Brain microvascular endothelial cell (primary cell): ENCODE results near the gene TTLL1.

ENCODE experiments used
- DNase-seq: peaks from one replicate; pipeline ENCODE4 v3.0.0-alpha.2; 2020
- H3K27ac ChIP-seq: fragments of 250-450 bp; sonication (Bioruptor Pico); 2 replicates; pipeline ENCODE4 v1.5.1; 2020; ENCODE audit warnings: mild to moderate bottlenecking, moderate library complexity
- H3K27me3 ChIP-seq: fragments of 250-450 bp; sonication (Bioruptor Pico); replicated peaks from 2 replicates; pipeline ENCODE4 v1.5.1; 2020; ENCODE audit warnings: mild to moderate bottlenecking
- H3K36me3 ChIP-seq: fragments of 250-450 bp; sonication (Bioruptor Pico); replicated peaks from 2 replicates; pipeline ENCODE4 v1.5.1; 2020; ENCODE audit warnings: mild to moderate bottlenecking
- H3K4me3 ChIP-seq: 2 replicates; pipeline ENCODE4 v1.5.1; 2011; ENCODE audit warnings: low read depth, mild to moderate bottlenecking, control low read depth, low read length, moderate library complexity
- CTCF ChIP-seq: IDR thresholded peaks from 2 replicates; pipeline ENCODE4 v1.5.1; 2011; ENCODE audit warnings: low read depth, mild to moderate bottlenecking, moderate library complexity, low read length, control low read depth, inconsistent platforms; ENCODE audit errors: missing control alignments
- in situ Hi-C: cut with HindIII; loops from 2 replicates; pipeline ENCODE4 v1.10.0; 2017; ENCODE audit warnings: low sequenced_read_pairs, low pct_ligation_motif_present

The TTLL1 gene

DNA sequence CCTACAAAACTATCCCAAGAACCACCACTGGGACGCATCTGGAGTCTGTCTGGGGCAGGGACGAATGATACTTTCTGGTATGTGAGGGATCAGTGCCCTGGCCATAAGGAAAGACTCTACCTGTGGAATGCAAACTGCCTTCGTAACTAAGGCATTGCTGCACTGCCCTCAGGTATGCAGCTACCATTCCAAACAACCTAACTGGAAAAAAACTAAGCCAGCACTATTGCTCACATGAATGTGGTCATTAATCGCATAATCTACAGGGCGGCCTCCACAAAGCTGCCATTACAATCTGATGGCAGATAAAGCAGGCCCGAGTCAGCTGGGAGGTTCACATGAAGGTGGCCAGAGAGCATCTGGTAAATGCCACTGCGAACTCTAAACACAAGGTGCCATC, 78.1 kb downstream of the TTLL1 start:
- H3K27ac ChIP-seq, result no peak overlapping the region
- DNase-seq, result no peak
- in situ Hi-C loops, result no loop called here
- no peaks in the 10 kb centered on the region for H3K27me3 ChIP-seq
- H3K36me3 ChIP-seq, result no peaks in the 10 kb centered on the region
- peak; percentile 29 for TF ChIP-seq CTCF
- H3K4me3 ChIP-seq, result no peak overlapping the region

DNA sequence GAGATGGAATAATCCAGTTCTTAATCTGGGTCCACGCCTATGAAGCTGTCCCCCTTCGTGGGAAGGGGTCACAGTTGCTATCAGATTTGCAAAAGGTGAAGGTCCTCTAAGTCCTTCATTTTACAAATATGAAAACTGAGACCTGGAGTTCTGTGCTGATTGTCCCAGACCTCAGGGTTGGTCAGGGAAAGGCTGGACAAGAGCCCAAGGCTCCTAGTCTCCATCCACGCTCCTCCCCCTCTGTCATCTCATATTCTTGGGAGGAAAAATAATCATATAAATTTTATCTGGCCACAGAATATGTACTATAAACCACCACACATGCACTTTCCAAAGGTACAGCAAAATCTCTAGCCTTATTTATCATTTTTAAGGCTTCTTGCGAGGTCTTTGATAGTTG, 79.7 kb downstream of the TTLL1 start:
- Histone ChIP-seq H3K36me3 (no peaks in the 10 kb centered on the region), H3K27me3 (no peaks in the 10 kb centered on the region), H3K4me3 (no peak overlapping the region), H3K27ac (no peak overlapping the region)
- no peak for TF ChIP-seq CTCF
- DNase-seq, result no peak
- in situ Hi-C loops, result no loop called here

GRCh38 chr22:43008921-43009320, 80.3 kb downstream of the TTLL1 start:
- no peak overlapping the region for H3K27ac ChIP-seq
- H3K36me3 ChIP-seq, result no peaks in the 10 kb centered on the region
- no peaks in the 10 kb centered on the region for H3K27me3 ChIP-seq
- in situ Hi-C loops, result no loop called here
- TF ChIP-seq CTCF, result no peak
- no peak for DNase-seq
- H3K4me3 ChIP-seq, result no peak overlapping the region

DNA sequence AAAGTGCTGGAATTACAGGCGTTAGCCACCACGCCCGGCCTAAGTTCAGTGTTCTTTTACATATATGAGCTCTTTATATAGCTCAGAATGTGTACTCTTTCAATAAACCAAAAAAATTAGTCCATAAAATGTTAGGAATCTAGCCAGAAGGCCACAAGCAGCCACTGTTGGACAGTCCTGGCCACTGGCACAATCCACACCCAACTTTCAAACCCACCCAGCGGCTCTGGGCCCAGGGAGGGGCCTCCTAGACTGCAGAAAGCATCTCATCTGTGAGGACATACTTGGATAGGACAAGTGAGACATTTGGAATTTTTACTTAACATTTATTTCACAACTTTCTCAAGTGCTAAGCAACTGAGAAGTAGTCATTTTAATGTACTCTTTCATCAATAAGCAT, 80.7 kb downstream of the TTLL1 start:
- DNase-seq, result no peak
- in situ Hi-C loops, result no loop called here
- no peak overlapping the region for H3K27ac ChIP-seq
- TF ChIP-seq CTCF, result no peak
- no peaks in the 10 kb centered on the region for H3K27me3 ChIP-seq
- H3K36me3 ChIP-seq, result no peaks in the 10 kb centered on the region
- no peak overlapping the region for H3K4me3 ChIP-seq

DNA sequence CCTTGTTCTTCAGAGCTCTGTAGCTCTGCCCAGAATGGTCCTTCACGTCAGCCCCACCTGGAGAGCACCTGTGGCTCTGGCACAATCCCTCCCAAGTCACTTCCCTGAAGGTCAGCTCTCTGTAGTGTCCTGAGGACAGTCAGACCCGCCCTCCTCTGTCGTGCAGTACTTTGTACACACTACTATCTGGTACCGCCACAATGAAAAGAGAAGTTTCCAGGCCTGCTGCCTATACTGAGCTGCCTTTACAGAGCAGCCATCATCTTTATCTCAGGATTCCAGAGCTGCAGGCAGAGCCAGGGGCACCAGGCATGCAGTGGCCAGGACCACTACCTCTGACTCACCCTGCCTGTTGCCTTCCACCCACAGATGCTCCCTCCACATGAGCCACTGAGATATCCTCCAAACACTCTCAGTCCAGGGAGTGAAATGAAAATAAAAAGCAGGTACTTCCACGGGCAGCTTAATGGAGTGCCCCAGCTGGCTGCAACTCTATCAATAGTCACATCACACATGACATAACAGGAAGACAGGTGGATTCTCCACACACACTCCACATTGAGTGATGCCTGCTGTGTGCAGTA, 81.6 kb downstream of the TTLL1 start:
- Histone ChIP-seq H3K36me3 (no peaks in the 10 kb centered on the region), H3K27me3 (no peaks in the 10 kb centered on the region), H3K4me3 (no peak overlapping the region), H3K27ac (no peak overlapping the region)
- peak; percentile 68 for DNase-seq
- in situ Hi-C loops, result no loop called here
- TF ChIP-seq CTCF, result no peak

- no peak for TF ChIP-seq CTCF
- no peaks in the 10 kb centered on the region for H3K36me3 ChIP-seq
- H3K4me3 ChIP-seq, result no peak overlapping the region
- H3K27ac ChIP-seq, result no peak overlapping the region
- H3K27me3 ChIP-seq, result no peaks in the 10 kb centered on the region
- in situ Hi-C loops, result no loop called here
- no peak for DNase-seq
Observed at GRCh38 chr22:43006753-43007152, 82.4 kb downstream of the TTLL1 start.
